SK-N-DZ (cell line): ENCODE data around the gene AMBN.
A peak's percentile ranks its signal among the peaks of the same experiment; 100 is the strongest.
"Not testable (repeated sequence)": the region's sequence is repeated elsewhere in the genome, so short reads cannot be mapped to it uniquely, and the experiment has no call there.

Source experiments
- DNase-seq: peaks from one replicate; pipeline ENCODE4 v3.0.0-alpha.2; 2015; ENCODE audit warnings: low spot score

The AMBN gene

GRCh38 chr4:70607334-70607853 lies 15.3 kb downstream of the AMBN start:
- DNase-seq, result no peak

- DNase-seq, result no peak
Observed at GRCh38 chr4:70608324-70608723, 16.3 kb downstream of the AMBN start.

GRCh38 chr4:70613306-70614183 lies 21.5 kb downstream of the AMBN start:
- DNase-seq, result no peak

- no peak for DNase-seq
Observed at GRCh38 chr4:70614184-70614555, 22.1 kb downstream of the AMBN start.

- no peak for DNase-seq
Observed at GRCh38 chr4:70619288-70619687, 27.2 kb downstream of the AMBN start.

- no peak for DNase-seq
Observed at GRCh38 chr4:70619778-70620177, 27.7 kb downstream of the AMBN start.

GRCh38 chr4:70623323-70623722 lies 31.3 kb downstream of the AMBN start:
- no peak for DNase-seq

- DNase-seq, result no peak
Observed at GRCh38 chr4:70624226-70624793, 32.3 kb downstream of the AMBN start.

GRCh38 chr4:70627620-70628019 lies 35.6 kb downstream of the AMBN start:
- no peak for DNase-seq

- no peak for DNase-seq
Observed at GRCh38 chr4:70628444-70628843, 36.4 kb downstream of the AMBN start, which contains the start of gene ENAM. TSS of gene ENAM (plus strand) at chr4:70628744. CDS start at chr4:70629501, 757 bp downstream.

GRCh38 chr4:70629469-70630090 lies 37.5 kb downstream of the AMBN start:
- no peak for DNase-seq

- no peak for DNase-seq
Observed at GRCh38 chr4:70630162-70630561, 38.1 kb downstream of the AMBN start.

- no peak for DNase-seq
Observed at GRCh38 chr4:70632028-70632427, 40.0 kb downstream of the AMBN start.

- no peak for DNase-seq
Observed at GRCh38 chr4:70634482-70634881, 42.4 kb downstream of the AMBN start.

GRCh38 chr4:70637239-70637913 lies 45.3 kb downstream of the AMBN start:
- DNase-seq, result no peak

GRCh38 chr4:70640192-70640591 lies 48.1 kb downstream of the AMBN start:
- no peak for DNase-seq

- DNase-seq, result not testable (repeated sequence)
Observed at GRCh38 chr4:70650741-70651140, 58.7 kb downstream of the AMBN start.

GRCh38 chr4:70651864-70652506 lies 59.9 kb downstream of the AMBN start:
- DNase-seq, result peak; percentile 25

GRCh38 chr4:70654605-70655011 lies 62.6 kb downstream of the AMBN start:
- DNase-seq, result no peak
